Measurements from ENCODE around the gene S100A13.

DNA sequence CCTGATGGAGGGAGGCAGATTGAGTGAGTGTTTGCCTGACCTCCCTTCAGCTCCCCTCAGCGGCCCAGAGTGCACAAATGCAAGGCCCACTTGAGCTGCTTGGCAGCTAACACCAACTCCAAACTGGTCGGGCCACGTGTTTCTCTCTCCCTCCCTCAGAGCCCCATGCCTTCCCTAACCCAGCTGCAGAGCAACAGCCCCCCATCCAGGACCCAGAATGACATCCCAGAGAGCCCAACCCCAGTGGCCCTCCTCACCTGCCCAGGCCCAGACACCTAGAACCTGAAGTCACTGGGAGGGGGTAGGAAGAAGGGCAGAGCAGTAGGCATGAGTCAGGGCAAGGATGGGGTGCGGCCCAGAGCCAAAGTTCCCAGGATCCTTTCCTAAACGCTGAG lies 10.4 kb downstream of the S100A13 start:
- TF ChIP-seq, protein P1, sequence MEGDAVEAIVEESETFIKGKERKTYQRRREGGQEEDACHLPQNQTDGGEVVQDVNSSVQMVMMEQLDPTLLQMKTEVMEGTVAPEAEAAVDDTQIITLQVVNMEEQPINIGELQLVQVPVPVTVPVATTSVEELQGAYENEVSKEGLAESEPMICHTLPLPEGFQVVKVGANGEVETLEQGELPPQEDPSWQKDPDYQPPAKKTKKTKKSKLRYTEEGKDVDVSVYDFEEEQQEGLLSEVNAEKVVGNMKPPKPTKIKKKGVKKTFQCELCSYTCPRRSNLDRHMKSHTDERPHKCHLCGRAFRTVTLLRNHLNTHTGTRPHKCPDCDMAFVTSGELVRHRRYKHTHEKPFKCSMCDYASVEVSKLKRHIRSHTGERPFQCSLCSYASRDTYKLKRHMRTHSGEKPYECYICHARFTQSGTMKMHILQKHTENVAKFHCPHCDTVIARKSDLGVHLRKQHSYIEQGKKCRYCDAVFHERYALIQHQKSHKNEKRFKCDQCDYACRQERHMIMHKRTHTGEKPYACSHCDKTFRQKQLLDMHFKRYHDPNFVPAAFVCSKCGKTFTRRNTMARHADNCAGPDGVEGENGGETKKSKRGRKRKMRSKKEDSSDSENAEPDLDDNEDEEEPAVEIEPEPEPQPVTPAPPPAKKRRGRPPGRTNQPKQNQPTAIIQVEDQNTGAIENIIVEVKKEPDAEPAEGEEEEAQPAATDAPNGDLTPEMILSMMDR (IDR thresholded peaks at IDR 0.05) = no peak
- no peak for TF ChIP-seq POLR2A (IDR thresholded peaks at IDR 0.05)

Measured in right lobe of liver (tissue), 4 donors.